Breast epithelium (tissue), 4 donors: Measurements from ENCODE around the gene CENPA. TPM values are rescaled to one million over a fixed set of nuclear protein-coding genes. Genes with fewer than 3 reads are reported as not detected.

ENCODE experiments used
- DNase-seq, 2 donors: peaks; one replicate each; pipeline ENCODE4 v3.0.0-alpha.2; 2019; ENCODE audit warnings: low spot score in 2 of 2
- H3K27ac ChIP-seq, 2 donors: fragments of 200-600 bp; sonication (generic) in 1 of 2; one replicate each; pipeline ENCODE4 v1.5.1; 2016 to 2019; ENCODE audit warnings: mild to moderate bottlenecking in 1 of 2
- H3K27me3 ChIP-seq, 2 donors: fragments of 200-600 bp; sonication (generic) in 1 of 2; one replicate each; pipeline versions ENCODE4 v1.5.1 to v1.6.0; 2017 to 2019; ENCODE audit warnings: control low read depth in 1 of 2, mild to moderate bottlenecking in 1 of 2
- H3K36me3 ChIP-seq: fragments of 200-600 bp; one replicate; pipeline ENCODE4 v1.5.1; 2019
- H3K4me1 ChIP-seq, 2 donors: fragments of 200-600 bp; sonication (generic); one replicate each; pipeline ENCODE4 v1.5.1; 2016 to 2019; ENCODE audit warnings: control low read depth in 1 of 2
- H3K4me3 ChIP-seq, 3 donors: fragments of 200-600 bp; sonication (generic); 1 replicate in 2 of 3; 2 replicates in 1 of 3; pipeline ENCODE4 v1.5.1; 2016 to 2019; ENCODE audit warnings: mild to moderate bottlenecking in 3 of 3, moderate library complexity in 2 of 3
- H3K9me3 ChIP-seq, 2 donors: fragments of 200-600 bp; sonication (generic) in 1 of 2; one replicate each; pipeline ENCODE4 v1.5.1; 2016 to 2019; ENCODE audit warnings: control low read depth in 1 of 2
- CTCF ChIP-seq, 3 donors: fragments of 450-650 bp; IDR thresholded peaks; one replicate each; pipeline ENCODE4 v1.5.1; 2016 to 2017; ENCODE audit warnings: antibody characterized with exemption in 3 of 3, mild to moderate bottlenecking in 3 of 3, moderate library complexity in 3 of 3
- POLR2A ChIP-seq: fragments of 450-650 bp; IDR thresholded peaks from one replicate; pipeline ENCODE4 v1.6.1; 2016; ENCODE audit warnings: antibody characterized with exemption, mild to moderate bottlenecking, moderate library complexity
- POLR2AphosphoS5 ChIP-seq, 3 donors: sonication (generic); formaldehyde crosslinking; IDR thresholded peaks; one replicate each; pipeline ENCODE4 v1.6.1; 2017; ENCODE audit warnings: antibody characterized with exemption in 3 of 3
- intact Hi-C: fragments of 100-400 bp; cut with DNase I; formaldehyde crosslinking; loops from one replicate; pipeline ENCODE4 v1.15.1; 2023; ENCODE audit warnings: low total_unique reads
- total RNA-seq, 3 donors: library from RNA; depleted of rRNA; stranded (reverse); fragments of >200 nt; gene quantifications; one replicate each; pipeline ENCODE4 v1.1.0, GENCODE V29; 2016

Gene CENPA
- total RNA-seq, 3 donors from 2014 or later, result 0.64 TPM; not detected in 2

DNA sequence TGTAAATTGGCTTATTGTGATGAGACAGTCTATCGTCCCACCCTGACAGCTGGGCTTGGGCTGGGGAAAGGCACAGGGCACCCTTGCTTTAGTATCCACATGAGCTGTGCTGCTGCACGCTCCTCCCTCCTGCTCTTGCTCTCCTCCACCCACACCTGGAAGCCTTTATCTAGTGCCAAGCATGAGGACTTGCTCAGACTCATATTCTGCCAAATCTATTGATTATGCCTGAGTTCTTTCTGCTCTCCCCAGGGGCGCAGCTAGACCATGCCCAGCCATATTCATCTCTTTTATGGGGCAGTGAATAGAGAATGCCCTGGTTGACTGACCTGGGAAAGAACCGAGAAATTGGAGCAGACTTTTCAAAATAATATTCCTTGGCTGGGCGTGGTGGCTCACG, 33.1 kb downstream of the CENPA start:
- intact Hi-C loops, result no loop called here
- Histone ChIP-seq H3K27ac (no peak overlapping the region), H3K27me3 (peaks cover 0 to 4% of the 10 kb centered on the region in 2 donors), H3K4me1 (no peaks in the 10 kb centered on the region), H3K36me3 (no peaks in the 10 kb centered on the region), H3K9me3 (no peaks in the 10 kb centered on the region), H3K4me3 (no peak overlapping the region)
- TF ChIP-seq POLR2A, result no peak
- TF ChIP-seq CTCF (IDR thresholded peaks at IDR 0.05), result no peak
- no peak for TF ChIP-seq POLR2AphosphoS5 (IDR thresholded peaks at IDR 0.05)
- DNase-seq, result no peak

DNA sequence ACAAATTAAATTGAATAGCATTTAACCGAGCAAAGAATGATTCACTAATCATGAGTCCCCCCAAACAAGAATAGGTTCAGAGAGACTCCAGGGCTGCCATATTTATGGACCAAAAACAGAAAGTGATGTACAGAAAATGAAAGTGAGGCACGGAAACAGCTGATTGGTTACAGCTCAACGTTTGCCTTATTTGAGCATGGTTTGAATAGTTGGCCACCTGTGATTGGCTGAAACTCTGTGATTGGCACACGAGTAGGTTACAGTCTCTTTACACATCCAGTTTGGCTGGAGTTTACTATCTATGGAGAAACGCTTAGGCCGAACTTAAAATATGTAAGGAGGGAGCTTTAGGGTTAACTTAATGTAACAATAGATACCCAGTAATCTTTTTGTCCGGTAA, 35.1 kb downstream of the CENPA start:
- no peak for DNase-seq
- H3K9me3 ChIP-seq, result no peaks in the 10 kb centered on the region
- intact Hi-C loops, result no loop called here
- H3K27ac ChIP-seq, result no peak overlapping the region
- H3K4me1 ChIP-seq, result no peaks in the 10 kb centered on the region
- peaks cover 0 to 4% of the 10 kb centered on the region in 2 donors for H3K27me3 ChIP-seq
- H3K4me3 ChIP-seq, result no peak overlapping the region
- H3K36me3 ChIP-seq, result no peaks in the 10 kb centered on the region
- no peak for TF ChIP-seq POLR2AphosphoS5 (IDR thresholded peaks at IDR 0.05)
- no peak for TF ChIP-seq POLR2A
- TF ChIP-seq CTCF (IDR thresholded peaks at IDR 0.05), result no peak

DNA sequence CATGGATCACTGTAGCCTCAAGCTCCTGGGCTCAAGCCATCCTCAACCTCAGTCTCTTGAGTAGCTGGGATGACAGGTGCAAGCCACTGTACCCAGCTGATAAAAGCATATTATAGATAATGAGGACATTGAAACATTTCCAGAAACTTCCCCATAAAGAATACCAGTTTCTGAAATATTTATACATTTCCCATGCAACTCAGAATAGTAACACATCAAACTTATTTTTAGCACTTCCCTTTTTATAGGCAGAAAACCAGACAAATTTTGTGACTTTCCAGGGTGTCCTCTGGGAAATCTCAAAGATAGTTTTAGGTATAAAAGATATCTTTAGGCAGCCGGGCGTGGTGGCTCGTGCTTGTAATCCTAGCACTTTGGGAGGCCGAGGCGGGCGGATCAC, 37.0 kb downstream of the CENPA start:
- H3K4me1 ChIP-seq, result no peaks in the 10 kb centered on the region
- no peak overlapping the region for H3K27ac ChIP-seq
- DNase-seq, result no peak
- TF ChIP-seq CTCF (IDR thresholded peaks at IDR 0.05) (no peak), POLR2A (no peak), POLR2AphosphoS5 (IDR thresholded peaks at IDR 0.05) (no peak)
- no peak overlapping the region for H3K4me3 ChIP-seq
- H3K9me3 ChIP-seq, result no peaks in the 10 kb centered on the region
- no peaks in the 10 kb centered on the region for H3K27me3 ChIP-seq
- intact Hi-C loops, result no loop called here
- H3K36me3 ChIP-seq, result no peaks in the 10 kb centered on the region

DNA sequence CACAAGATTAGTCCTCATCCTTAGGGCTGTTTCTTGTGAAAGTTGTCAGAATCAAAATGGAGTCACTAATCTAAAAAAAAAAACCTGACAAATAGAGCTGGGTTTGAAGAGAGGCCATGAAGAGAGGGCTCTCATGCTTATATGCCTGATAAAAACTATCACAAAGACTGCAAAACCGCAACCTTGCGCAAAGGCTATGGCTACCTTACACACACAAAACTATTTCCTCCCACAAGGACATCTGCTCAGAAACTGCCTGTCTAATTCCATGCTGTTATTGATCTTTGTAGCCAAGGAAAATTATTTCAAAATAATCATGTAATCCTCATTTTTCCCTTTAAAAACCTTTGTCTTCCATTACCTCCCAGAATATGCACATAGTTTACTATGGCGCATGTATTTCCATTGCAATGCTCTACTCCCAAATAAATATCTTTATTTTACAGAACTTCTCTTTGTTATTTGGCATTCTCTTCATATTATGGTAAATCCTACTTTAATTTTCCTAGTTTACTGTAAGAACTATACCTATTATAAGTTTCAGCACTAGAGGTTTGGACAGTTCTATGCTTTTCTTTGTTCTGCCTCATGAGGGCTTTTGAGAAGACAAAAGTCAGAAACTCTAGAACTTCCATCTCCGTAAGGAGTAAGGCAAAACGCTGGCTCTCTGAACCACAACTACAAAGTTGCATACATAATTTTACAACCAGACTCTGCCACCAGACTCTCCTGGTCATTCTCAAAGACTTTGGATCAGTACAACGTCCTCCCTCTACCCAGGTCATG, 52.5 kb downstream of the CENPA start:
- intact Hi-C loops, result no loop called here
- TF ChIP-seq POLR2AphosphoS5 (IDR thresholded peaks at IDR 0.05) (no peak), POLR2A (no peak), CTCF (IDR thresholded peaks at IDR 0.05) (no peak)
- Histone ChIP-seq H3K4me3 (no peak overlapping the region), H3K36me3 (no peaks in the 10 kb centered on the region), H3K27me3 (peaks cover 0 to 22% of the 10 kb centered on the region in 2 donors), H3K27ac (no peak overlapping the region), H3K9me3 (no peaks in the 10 kb centered on the region), H3K4me1 (no peaks in the 10 kb centered on the region)
- no peak for DNase-seq

GRCh38 chr2:26840937-26841610, 55.2 kb downstream of the CENPA start:
- Histone ChIP-seq H3K27me3 (peaks cover 0 to 42% of the 10 kb centered on the region in 2 donors), H3K9me3 (no peaks in the 10 kb centered on the region), H3K27ac (no peak overlapping the region), H3K4me3 (no peak overlapping the region), H3K36me3 (no peaks in the 10 kb centered on the region), H3K4me1 (no peaks in the 10 kb centered on the region)
- DNase-seq, result no peak
- intact Hi-C loops, result no loop called here
- TF ChIP-seq CTCF (IDR thresholded peaks at IDR 0.05) (no peak), POLR2AphosphoS5 (IDR thresholded peaks at IDR 0.05) (no peak), POLR2A (no peak)
